CD4-positive, alpha-beta T cell treated with Interleukin-6 at 100 ng/mL for 8 hours (primary cell): ENCODE results near the gene PPME1.

Experiments used
- DNase-seq: peaks from one replicate; pipeline ENCODE4 v3.0.0-alpha.2; 2020; ENCODE audit warnings: mixed read lengths, low spot score

The PPME1 gene

DNA sequence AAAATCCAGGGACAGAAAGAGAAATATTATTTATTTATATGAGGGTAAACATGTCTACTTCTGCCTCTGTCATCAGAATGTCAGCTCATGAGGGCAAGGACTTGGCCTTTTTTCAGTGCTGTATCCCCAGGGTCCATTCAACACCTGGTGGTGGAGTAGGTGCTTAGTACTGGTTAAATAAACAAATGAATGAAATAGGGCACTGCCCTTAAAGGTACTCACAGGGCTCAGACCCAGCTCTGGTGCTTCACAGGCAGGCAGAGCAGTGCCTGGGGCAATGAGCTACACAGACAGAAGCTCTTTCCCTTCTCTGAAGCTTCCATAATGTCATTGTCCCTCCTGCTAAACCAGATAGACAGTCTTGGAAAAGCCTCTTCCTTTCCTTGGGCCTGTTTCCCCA, 109.4 kb downstream of the PPME1 start:
- DNase-seq, result no peak

DNA sequence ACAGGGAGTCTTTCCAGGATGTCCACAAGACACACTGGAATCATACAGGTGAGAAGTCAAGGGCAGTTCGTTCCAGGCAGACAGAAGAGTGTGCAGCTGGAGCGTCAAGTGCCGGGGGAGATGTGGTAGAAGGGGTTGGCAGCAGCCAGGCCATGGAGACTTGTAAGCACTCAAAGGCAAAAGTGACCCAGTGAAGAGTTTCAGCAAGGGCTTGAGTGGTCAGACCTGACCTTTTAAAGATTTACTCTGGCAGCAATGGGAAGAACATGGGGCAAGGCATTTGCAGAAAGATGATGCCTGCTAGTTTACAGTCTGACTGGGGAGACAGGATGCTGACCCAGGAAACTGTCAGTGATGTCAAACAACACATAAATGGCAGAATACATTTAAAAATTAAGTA, 111.3 kb downstream of the PPME1 start:
- no peak for DNase-seq

DNA sequence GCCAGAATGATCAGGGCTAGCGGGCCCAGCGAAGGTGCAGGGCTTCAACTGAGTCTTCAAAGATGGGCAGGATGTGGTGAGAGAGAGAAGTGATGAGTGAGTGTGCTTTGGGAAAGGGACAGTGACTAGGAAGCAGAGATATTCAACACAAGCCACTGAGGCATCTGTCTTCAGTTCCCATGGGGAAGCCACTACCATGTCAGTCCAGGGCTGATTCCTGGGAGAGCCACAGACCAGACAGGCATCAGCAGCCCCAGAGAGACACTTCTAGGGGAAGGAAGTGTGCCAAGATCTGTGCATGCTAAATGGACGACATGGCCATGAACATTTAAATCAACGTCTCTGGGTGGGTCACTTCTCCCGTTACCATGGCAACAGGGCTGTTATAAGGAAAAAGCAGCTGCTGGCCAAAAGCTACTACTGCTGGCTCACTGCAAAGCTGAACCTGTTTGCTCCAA, 111.9 kb downstream of the PPME1 start:
- no peak for DNase-seq

DNA sequence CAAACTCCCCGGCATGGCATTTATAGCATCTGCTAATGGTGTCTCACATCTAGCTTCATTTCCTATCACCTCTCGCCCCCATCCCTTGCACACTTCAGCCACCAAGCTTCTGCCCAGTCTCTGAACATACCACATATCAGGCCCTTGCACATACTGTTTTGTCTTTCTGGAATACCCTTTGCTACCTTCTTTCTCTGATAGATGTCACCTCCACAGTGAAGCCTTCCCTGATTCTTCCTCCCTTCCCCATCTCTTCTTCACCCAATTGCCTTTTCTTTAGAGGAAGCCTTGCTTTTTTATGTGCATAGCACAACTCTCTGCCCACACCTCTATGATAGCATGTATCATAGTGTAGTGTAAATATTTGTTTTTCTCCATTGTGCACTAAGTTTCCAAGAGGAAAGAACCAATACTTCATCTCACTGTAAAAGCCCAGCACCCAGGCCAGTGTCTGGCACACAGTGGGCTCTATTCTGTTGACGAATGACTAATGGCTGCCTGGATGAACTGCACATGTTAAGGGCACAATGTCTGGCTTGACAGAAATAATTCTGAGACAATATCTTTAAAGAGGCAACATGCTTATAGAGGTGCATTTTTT, 112.6 kb downstream of the PPME1 start:
- no peak for DNase-seq

- no peak for DNase-seq
These were observed 113.4 kb downstream of the PPME1 start for GRCh38 chr11:74284466-74284865.

- no peak for DNase-seq
These were observed 117.1 kb downstream of the PPME1 start for GRCh38 chr11:74288161-74288560.

DNA sequence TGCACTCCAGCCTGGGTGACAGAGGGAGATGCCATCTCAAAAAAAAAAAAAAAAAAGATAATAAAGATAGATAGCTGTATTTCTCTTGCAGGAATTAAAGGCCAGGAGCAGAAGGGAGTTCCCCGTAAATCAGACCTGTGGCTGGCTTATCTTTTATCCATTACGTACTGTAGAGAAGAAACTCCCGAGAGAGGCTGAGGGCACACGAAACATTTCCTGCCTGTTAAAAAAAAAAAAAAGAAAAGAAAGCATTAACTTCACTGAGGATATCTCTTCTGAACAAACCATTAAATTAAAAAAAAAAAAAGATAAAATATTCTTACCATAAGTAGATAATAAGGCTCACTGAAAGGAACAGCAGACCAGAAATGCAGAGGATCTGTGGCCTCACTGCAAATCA, 117.8 kb downstream of the PPME1 start:
- no peak for DNase-seq

DNA sequence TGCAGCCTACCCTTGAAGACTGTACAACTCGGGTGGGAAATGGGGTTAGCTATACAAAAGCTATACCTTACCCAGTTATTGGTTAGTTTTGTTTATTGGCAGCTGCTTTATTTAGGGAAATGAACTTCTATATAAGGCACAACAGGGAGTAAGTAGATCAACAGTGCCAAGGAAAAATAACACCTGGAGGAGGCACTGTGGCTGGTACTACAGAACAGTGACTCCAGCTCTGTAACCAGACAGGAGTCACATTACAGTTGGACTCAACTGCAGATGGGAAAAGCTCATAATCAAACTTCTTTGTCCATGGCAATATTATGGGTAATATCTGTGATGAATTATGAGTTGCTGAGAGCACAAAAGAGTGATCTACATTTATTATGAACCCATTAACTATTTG, 126.4 kb downstream of the PPME1 start:
- no peak for DNase-seq

DNA sequence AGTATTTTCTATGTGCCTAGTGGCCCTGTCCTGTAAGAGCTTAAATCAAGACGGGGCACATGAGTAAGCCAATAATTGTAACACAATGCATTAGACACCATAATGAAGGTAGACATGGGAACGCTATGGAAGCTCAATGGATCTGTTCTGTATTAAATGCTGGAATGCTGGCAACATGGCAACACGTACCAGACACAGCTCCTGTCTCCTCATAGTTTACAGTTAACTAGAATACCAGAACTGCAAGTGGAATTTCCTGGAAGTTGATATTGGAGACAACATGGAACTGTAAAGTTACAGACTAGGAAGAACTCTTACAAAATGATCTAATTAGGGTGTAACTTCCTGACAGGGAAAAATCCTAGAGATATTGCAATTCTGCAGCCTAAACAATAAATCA, 127.9 kb downstream of the PPME1 start:
- no peak for DNase-seq
